ENCODE data around the gene PNMA6A.
"Not testable (repeated sequence)": the region's sequence is repeated elsewhere in the genome, so short reads cannot be mapped to it uniquely, and the experiment has no call there.

The PNMA6A gene

DNA sequence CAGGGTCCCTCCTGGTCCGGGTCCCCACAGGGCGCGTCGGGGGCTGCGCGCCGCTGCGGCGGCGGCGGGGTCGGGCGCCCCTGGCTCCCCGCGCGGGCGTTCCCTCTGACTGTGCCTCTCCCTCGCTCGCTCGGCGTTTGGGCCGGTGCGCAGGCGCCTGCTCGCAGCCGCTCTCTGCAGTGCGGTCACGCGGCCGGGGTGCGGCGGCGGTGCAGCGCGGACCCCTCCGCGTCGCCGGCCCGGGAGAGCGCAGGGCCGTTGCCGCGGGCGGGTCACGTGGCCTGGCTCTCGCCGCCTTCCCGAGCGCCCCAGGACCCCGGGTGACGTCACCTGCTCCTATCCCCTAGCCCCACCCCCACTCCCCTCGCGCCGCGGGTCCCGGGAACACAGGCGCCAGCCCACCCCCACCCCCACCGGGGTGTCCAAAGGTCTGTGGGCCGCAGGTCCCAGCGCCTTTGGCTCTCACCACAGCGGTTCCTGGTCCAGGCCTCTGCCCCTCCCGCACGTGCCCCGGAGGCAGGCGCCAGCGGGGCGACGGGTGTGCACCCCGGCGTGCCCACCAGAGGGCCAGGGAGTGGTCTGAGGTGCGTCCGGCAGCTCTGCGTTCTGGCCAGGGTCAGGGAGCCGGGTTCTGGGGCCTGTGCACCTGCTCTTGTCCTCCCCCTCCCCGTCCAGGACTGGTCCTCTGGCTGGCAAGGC, 5.3 kb downstream of the PNMA6A start:
- DNase-seq: not testable (repeated sequence)

DNA sequence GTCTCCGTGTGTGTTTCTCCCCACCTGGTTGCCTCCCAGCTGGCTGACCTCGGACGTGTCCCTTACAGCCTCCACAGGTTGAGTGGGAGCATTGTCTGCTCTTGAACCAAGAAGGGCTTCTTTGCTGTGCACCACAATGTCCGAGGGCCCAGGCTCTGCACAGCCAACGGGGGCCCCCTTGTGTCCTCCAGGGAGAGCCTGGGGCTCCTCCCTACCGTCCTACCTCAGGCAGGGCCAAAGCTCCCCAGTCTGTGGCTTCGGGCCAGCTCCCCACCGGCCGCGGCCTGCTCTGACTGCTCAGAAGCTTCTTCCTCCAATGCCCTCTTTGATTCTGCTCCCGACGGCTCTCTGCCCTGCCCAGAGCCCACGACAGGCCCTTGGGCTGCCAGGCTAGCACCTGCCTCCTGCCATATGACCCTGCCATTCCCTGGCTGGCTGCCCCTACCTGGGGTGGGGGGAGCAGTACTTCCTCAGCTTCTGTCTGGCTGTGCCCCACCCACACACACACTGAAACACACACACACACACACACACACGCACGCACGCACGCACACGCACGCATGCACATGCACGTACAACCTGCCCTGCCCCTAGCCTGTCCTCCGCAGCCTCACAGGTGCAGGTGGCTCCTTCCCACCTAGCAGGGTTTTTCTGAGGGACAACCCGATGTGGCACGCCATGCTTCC, 11.1 kb downstream of the PNMA6A start:
- not testable (repeated sequence) for DNase-seq

DNA sequence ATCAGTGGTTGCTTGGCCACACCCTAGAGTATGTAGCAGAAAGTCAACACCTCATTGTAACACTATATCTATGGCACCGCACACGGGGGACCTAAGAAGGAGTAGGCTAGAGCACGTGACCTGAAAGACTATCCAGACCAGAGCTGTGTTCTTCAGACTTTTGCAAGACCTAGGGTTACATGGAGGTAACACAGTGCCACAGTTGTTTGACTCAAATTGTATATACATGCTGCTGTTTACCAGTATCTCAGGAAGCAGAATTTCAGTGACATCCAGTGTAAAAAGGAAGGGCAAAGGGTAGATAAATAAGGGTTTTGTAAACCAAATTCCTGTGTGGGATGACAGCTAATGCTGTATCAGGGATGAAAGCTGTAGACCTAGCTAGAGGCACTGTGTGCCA, 30.2 kb downstream of the PNMA6A start:
- DNase-seq: no peak

DNA sequence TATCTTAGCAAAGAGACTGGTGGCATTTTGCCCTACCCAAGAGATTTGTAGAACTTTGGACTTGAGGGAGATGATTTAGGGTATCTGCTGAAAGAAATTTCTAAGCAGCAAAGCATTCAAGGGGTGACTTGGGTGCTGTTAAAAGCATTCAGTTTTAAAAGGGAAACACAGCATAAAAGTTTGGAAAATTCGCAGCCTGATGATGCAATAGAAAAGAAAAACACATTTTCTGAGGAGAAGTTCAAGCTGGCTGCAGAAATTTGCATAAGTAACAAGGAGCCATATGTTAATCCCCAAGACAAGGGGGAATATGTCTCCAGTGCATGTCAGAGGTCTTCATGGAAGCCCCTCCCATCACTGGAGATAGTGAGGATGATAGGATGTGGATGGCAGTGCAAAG, 32.7 kb downstream of the PNMA6A start:
- not testable (repeated sequence) for DNase-seq

DNA sequence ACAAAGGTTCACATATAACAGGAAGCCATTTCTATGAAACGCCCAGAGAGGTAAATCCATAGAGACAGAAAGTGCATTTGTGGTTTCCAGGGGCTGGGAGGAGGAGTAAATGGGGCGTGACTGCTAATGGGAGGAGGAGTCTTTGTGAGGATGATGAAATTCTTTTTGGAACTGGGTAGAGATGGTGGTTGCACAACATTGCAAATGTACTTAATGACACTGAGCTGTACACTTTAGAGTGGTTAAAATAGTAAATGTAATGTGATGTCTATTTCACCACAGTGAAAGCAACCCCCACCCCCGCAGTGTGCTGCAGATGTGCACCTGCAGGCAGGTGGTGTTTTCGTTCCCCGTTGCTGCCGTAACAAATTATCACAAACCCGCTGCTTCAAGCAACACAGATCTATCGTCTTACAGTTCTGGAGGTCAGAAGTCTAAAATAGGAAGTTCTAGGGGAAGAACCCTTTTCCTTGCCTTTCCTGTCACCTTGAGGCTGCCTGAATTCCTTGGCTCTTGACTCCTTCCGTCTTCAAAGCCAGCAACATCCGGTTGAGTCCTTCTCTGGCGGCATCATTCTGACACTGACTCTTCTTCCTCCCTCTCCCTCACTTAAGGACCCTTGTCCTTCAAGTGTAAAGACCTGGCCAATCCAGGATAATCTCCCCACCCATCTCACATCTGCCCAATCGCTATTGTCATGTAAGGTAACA, 34.0 kb downstream of the PNMA6A start:
- DNase-seq: not testable (repeated sequence)

GRCh38 chrX:153110735-153111134, 38.5 kb downstream of the PNMA6A start:
- DNase-seq: not testable (repeated sequence)

GRCh38 chrX:153113851-153114250, 41.6 kb downstream of the PNMA6A start:
- DNase-seq: not testable (repeated sequence)

- not testable (repeated sequence) for DNase-seq
Observed at GRCh38 chrX:153117754-153118153, 45.5 kb downstream of the PNMA6A start.

GRCh38 chrX:153120230-153120629, 48.0 kb downstream of the PNMA6A start:
- DNase-seq: not testable (repeated sequence)

- DNase-seq: not testable (repeated sequence)
Observed at GRCh38 chrX:153123468-153123867, 51.2 kb downstream of the PNMA6A start.
